ENCODE measurements around the gene CHRNA5.
"Not testable (repeated sequence)": the region's sequence is repeated elsewhere in the genome, so short reads cannot be mapped to it uniquely, and the experiment has no call there.

The CHRNA5 gene

DNA sequence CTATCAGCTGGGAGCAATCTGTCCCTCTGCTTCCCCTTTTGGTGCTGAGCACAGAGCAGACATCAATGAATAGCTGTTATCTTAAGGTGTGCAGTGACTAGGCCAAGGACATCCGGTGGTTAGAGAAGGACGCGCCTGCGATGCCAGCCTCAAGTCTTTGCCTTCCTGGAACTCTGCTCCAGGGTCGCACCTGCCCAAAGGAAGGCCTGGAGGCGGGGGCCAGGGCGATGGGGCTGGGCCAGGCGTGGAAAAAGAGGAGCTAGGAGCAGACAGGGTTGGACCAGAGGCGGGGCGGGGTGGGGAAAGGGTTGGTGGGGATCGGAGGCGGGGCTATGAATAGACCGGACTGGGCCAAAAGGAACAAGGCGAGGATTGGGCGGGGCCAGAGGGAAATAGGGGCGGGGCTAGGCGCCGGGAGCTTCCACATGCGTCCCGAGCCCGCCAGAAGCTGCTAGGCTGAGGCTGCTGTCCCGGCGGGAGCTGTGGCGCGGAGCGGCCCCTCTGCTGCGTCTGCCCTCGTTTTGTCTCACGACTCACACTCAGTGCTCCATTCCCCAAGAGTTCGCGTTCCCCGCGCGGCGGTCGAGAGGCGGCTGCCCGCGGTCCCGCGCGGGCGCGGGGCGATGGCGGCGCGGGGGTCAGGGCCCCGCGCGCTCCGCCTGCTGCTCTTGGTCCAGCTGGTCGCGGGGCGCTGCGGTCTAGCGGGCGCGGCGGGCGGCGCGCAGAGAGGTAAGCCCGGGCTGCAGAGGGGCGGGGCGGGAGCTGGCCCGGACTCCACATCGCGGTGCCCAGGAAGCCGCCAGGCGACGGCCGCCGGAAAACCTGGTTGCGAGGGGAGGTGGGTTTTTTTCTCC lies at the start of gene CHRNA5:
Gene CHRNA5, plus strand, starts transcription at position 424 of the 854 bp plus-strand sequence. Its CDS starts 200 bp downstream, at position 624.
- H3K9ac ChIP-seq (ENCODE audit: low read depth, low read length) = peak within 1 kb of the TSS; percentile 72

DNA sequence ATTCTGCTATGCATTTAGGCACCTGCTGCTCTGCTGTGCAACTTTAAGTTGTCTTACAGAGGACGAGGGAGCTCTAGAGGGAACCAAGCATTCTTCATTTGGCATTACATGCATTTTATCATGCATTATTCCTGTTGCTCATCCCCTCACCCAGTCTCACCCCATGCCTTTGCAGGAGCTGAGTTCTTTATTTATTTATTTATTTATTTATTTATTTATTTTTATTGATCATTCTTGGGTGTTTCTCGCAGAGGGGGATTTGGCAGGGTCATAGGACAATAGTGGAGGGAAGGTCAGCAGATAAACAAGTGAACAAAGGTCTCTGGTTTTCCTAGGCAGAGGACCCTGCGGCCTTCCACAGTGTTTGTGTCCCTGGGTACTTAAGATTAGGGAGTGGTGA lies 45.3 kb upstream of the CHRNA5 start:
- H3K9me3 ChIP-seq (ENCODE audit: control insufficient read depth, insufficient read depth, low read length); H3K36me3 ChIP-seq (ENCODE audit: control insufficient read depth, insufficient read depth, low read length); H3K27ac ChIP-seq (ENCODE audit: low read depth, low read length); H3K4me3 ChIP-seq (ENCODE audit: low read depth, low read length); H3K27me3 ChIP-seq (ENCODE audit: control insufficient read depth, insufficient read depth, low read length); H3K9ac ChIP-seq (ENCODE audit: low read depth, low read length); H3K4me1 ChIP-seq (ENCODE audit: control insufficient read depth, insufficient read depth, low read length): not testable (repeated sequence)

More for the DNA sequence above, at the start of gene CHRNA5:
- Histone ChIP-seq H3K9me3 (ENCODE audit: control insufficient read depth, insufficient read depth, low read length) (no peaks in the 10 kb centered on the region), H3K27me3 (ENCODE audit: control insufficient read depth, insufficient read depth, low read length) (no peaks in the 10 kb centered on the region), H3K4me1 (ENCODE audit: control insufficient read depth, insufficient read depth, low read length) (peaks cover 8% of the 10 kb centered on the region), H3K4me3 (ENCODE audit: low read depth, low read length) (peak within 1 kb of the TSS; percentile 91), H3K36me3 (ENCODE audit: control insufficient read depth, insufficient read depth, low read length) (no peaks in the 10 kb centered on the region), H3K27ac (ENCODE audit: low read depth, low read length) (peak within 1 kb of the TSS; percentile 88)

DNA sequence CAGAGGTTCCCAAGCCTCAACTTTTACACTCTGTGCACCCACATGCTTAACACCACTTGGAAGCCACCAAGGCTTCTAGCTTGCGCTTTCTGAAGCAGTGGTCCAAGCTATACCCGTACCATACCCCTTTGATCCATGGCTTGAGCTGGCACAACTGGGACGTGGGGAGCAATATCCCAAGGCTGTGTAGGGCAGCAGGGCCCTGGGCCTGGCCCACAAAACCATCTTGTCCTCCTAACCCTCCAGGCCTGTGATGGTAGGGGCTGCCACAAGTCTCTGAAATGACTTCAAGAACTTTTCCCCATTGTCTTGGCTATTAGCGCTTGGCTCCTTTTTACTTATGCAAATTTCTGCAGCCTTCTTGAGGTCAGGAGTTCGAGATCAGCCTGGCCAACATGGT lies 41.1 kb upstream of the CHRNA5 start:
- no peaks in the 10 kb centered on the region for H3K27me3 ChIP-seq (ENCODE audit: control insufficient read depth, insufficient read depth, low read length)
- 0 out of 2 replicates have a peak, but pooled peaks cover 7% of the 10 kb centered on the region for H3K9me3 ChIP-seq (ENCODE audit: control insufficient read depth, insufficient read depth, low read length)
- H3K4me3 ChIP-seq (ENCODE audit: low read depth, low read length) = no peak overlapping the region
- H3K27ac ChIP-seq (ENCODE audit: low read depth, low read length) = no peak overlapping the region
- no peaks in the 10 kb centered on the region for H3K4me1 ChIP-seq (ENCODE audit: control insufficient read depth, insufficient read depth, low read length)
- H3K9ac ChIP-seq (ENCODE audit: low read depth, low read length) = no peak overlapping the region
- no peaks in the 10 kb centered on the region for H3K36me3 ChIP-seq (ENCODE audit: control insufficient read depth, insufficient read depth, low read length)

DNA sequence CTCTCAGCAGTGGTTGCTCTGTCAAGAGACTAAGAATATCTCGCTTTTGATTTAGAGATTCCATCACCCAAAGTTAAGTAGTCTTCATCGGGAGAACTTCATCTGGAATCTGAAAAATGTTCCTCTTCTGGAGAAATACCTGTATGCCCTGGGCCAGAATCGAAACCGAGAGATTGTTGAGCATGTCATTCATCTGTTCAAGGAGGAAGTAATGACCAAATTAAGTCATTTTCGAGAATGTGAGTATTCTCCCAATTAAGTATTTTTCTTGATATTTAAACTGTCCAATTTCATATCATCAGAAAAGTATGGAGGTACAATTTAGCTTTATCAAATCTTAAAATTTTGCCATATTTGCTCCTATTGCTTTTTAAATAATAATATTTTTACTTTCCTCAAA lies 38.0 kb upstream of the CHRNA5 start:
- no peaks in the 10 kb centered on the region for H3K36me3 ChIP-seq (ENCODE audit: control insufficient read depth, insufficient read depth, low read length)
- H3K9ac ChIP-seq (ENCODE audit: low read depth, low read length) = no peak overlapping the region
- H3K27me3 ChIP-seq (ENCODE audit: control insufficient read depth, insufficient read depth, low read length) = no peaks in the 10 kb centered on the region
- H3K27ac ChIP-seq (ENCODE audit: low read depth, low read length) = no peak overlapping the region
- no peaks in the 10 kb centered on the region for H3K4me1 ChIP-seq (ENCODE audit: control insufficient read depth, insufficient read depth, low read length)
- 0 out of 2 replicates have a peak, but pooled peaks cover 7% of the 10 kb centered on the region for H3K9me3 ChIP-seq (ENCODE audit: control insufficient read depth, insufficient read depth, low read length)
- no peak overlapping the region for H3K4me3 ChIP-seq (ENCODE audit: low read depth, low read length)

DNA sequence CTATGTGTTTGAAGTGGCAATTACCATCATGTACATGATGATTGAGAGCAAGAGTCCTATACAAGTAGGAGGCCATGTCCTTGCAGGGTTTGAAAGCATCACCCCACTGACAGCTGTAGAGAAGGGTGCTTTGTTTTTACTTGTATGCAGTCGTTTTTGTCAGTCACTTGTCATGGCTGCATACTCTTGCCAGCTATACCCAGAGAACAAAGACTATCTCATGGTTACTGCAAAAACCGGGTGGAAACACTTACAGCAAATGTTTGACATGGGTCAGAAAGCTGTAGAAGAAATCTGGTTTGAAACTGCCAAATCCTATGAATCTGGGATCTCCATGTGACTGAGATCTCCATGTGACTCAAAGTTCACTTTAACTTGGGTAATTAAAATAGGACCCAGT lies 32.0 kb upstream of the CHRNA5 start:
- Histone ChIP-seq H3K4me1 (ENCODE audit: control insufficient read depth, insufficient read depth, low read length) (no peaks in the 10 kb centered on the region), H3K36me3 (ENCODE audit: control insufficient read depth, insufficient read depth, low read length) (no peaks in the 10 kb centered on the region), H3K4me3 (ENCODE audit: low read depth, low read length) (no peak overlapping the region), H3K9ac (ENCODE audit: low read depth, low read length) (no peak overlapping the region), H3K27me3 (ENCODE audit: control insufficient read depth, insufficient read depth, low read length) (no peaks in the 10 kb centered on the region), H3K27ac (ENCODE audit: low read depth, low read length) (no peak overlapping the region), H3K9me3 (ENCODE audit: control insufficient read depth, insufficient read depth, low read length) (no peaks in the 10 kb centered on the region)

DNA sequence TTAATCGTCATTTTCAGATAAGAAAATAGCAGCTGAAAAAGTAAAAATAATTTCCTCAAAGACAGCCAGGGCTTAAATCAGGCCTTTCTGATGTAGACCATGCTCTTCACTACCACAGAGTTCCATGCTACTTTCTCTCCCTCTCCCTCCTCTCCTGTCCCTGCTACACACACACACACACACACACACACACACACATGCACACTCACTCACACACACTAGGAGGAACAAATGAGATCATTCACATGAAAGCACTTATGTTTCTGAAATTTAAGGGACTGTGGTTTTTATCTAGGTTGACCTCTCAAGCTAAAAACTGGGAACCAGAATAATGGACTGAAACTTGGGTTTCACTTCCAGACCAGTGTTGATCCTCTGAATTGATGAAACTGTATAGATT lies 29.2 kb upstream of the CHRNA5 start:
- Histone ChIP-seq H3K4me1 (ENCODE audit: control insufficient read depth, insufficient read depth, low read length) (no peaks in the 10 kb centered on the region), H3K4me3 (ENCODE audit: low read depth, low read length) (no peak overlapping the region), H3K27me3 (ENCODE audit: control insufficient read depth, insufficient read depth, low read length) (no peaks in the 10 kb centered on the region), H3K27ac (ENCODE audit: low read depth, low read length) (no peak overlapping the region), H3K9me3 (ENCODE audit: control insufficient read depth, insufficient read depth, low read length) (no peaks in the 10 kb centered on the region), H3K9ac (ENCODE audit: low read depth, low read length) (no peak overlapping the region), H3K36me3 (ENCODE audit: control insufficient read depth, insufficient read depth, low read length) (no peaks in the 10 kb centered on the region)

DNA sequence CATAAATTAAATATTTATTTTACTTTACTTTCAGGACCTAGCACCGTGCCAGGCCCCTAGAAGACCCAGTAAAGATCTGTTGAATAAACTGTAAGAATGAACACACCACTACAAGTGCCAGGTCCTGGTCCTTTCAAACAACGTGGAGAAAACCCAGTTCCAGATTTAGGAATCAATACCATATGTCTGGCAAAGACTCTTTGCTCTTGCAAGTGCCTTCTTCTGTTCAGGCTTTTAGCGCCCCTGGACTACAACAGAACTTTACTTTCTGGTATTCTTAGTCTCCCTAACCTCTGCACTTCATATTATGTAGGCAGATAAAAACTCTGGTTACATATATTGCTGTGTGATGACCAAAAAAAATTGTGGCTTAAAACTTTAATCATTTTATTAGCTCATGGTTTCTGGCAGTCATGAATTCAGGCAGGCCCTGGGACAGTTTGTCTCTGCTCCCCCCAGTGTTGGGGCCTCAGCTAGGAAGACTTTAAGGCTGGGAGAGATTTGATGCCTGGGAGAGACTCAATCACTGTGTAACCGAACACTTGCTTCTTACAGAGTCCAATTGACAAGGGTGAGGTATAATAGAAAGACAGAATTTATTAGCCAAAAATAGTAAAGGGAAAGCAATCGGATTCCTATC lies 27.9 kb upstream of the CHRNA5 start:
- Histone ChIP-seq H3K9ac (ENCODE audit: low read depth, low read length) (no peak overlapping the region), H3K36me3 (ENCODE audit: control insufficient read depth, insufficient read depth, low read length) (peaks cover 8% of the 10 kb centered on the region), H3K9me3 (ENCODE audit: control insufficient read depth, insufficient read depth, low read length) (no peaks in the 10 kb centered on the region), H3K27me3 (ENCODE audit: control insufficient read depth, insufficient read depth, low read length) (no peaks in the 10 kb centered on the region), H3K4me1 (ENCODE audit: control insufficient read depth, insufficient read depth, low read length) (no peaks in the 10 kb centered on the region), H3K4me3 (ENCODE audit: low read depth, low read length) (no peak overlapping the region), H3K27ac (ENCODE audit: low read depth, low read length) (no peak overlapping the region)

DNA sequence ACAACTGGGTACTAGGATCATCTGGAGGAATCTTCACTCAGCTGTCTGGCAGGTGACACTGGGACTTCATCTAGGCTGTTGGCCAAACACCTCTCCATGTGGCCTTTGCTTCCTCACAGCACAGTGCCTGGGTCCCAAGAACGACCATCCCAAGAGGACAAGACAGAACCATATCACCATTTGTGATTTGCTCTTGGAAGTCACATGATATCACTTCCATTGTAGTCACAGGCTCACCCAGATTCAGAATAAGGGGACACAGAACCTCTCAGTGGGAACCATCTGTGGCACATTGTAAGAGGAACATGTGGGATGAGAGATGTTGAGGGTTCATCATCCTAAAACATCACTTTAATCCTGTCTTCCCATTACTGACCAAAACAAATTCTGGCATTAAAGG lies 27.0 kb upstream of the CHRNA5 start:
- H3K36me3 ChIP-seq (ENCODE audit: control insufficient read depth, insufficient read depth, low read length) = peaks cover 18% of the 10 kb centered on the region
- H3K4me3 ChIP-seq (ENCODE audit: low read depth, low read length) = no peak overlapping the region
- no peak overlapping the region for H3K27ac ChIP-seq (ENCODE audit: low read depth, low read length)
- H3K9me3 ChIP-seq (ENCODE audit: control insufficient read depth, insufficient read depth, low read length) = no peaks in the 10 kb centered on the region
- no peaks in the 10 kb centered on the region for H3K27me3 ChIP-seq (ENCODE audit: control insufficient read depth, insufficient read depth, low read length)
- H3K9ac ChIP-seq (ENCODE audit: low read depth, low read length) = no peak overlapping the region
- H3K4me1 ChIP-seq (ENCODE audit: control insufficient read depth, insufficient read depth, low read length) = no peaks in the 10 kb centered on the region

DNA sequence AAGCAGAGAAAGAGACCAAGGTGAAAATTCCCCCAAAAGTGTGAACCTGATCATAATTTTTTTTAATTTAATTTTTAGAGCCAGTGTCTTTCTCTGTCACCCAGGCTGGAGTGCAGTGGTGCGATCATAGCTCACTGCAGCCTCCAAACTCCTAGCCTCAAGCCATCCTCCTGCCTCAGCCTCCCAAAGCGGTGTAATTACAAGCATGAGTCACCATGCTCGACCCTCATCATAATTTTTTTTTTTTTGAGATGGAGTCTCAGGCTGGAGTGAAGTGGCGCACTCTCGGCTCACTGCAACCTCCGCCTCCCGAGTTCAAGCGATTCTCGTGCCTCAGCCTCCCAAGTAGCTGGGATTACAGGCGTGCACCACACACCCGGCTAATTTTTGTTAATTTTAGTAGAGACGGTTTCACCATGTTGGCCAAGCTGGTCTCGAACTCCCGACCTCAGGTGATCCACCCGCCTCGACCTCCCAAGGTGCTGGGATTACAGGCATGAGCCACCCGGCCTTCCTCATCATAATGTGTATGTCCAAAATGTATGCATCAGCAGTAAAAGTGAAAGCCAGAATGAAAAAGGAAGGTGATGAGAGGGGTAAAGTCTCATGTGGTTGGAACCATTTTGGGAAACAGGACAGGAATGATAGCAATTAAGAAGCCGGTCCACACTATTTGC lies 25.7 kb upstream of the CHRNA5 start:
- H3K4me1 ChIP-seq (ENCODE audit: control insufficient read depth, insufficient read depth, low read length); H3K27me3 ChIP-seq (ENCODE audit: control insufficient read depth, insufficient read depth, low read length); H3K9me3 ChIP-seq (ENCODE audit: control insufficient read depth, insufficient read depth, low read length): not testable (repeated sequence)
- peak overlapping the region; percentile 96 for H3K4me3 ChIP-seq (ENCODE audit: low read depth, low read length)
- H3K9ac ChIP-seq (ENCODE audit: low read depth, low read length) = peak overlapping the region; percentile 94
- peak overlapping the region; percentile 97 for H3K27ac ChIP-seq (ENCODE audit: low read depth, low read length)
- peaks cover 29% of the 10 kb centered on the region for H3K36me3 ChIP-seq (ENCODE audit: control insufficient read depth, insufficient read depth, low read length)

DNA sequence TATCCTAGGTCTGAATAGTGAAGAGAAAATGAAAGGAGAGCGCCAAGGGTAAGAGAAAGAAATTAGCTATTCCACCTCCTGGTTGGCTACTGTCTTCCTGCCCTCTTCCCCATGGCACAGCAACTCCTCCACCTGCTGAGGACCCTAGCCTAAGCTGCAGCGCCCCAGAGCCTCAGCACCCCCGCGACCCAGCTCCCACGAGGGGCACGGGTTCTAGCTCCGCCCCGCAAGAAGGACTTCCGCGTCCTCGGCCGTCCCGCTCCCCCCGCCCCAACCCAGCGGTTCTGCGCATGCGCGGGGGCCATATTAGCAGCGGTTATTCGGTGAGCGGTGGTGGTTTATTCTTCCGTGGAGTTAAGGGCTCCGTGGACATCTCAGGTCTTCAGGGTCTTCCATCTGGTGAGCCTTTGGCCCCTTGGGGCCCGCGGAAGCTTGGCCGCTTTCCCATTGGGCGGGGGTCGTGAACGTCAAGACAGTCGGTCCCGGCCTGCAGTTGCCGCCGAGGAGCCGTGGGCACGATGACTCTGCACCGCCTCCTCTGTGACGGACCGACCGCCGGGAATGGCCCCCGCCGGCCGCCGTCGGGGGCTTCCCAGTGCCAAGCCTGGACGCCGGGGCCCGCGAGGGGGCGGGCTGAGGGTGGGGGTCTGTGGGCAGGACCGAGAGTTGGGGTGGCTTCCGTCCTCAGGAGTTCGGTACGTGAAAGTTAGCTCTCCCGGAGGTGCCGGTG lies 25.0 kb upstream of the CHRNA5 start, which contains the start of gene PSMA4:
Gene PSMA4, plus strand, starts transcription at position 304 of the 730 bp plus-strand sequence. CDS start 1,484 bp downstream, outside the sequence.
- peak within 1 kb of the TSS; percentile 97 for H3K27ac ChIP-seq (ENCODE audit: low read depth, low read length)
- no peaks in the 10 kb centered on the region for H3K27me3 ChIP-seq (ENCODE audit: control insufficient read depth, insufficient read depth, low read length)
- H3K4me3 ChIP-seq (ENCODE audit: low read depth, low read length) = peak within 1 kb of the TSS; percentile 96
- no peaks in the 10 kb centered on the region for H3K9me3 ChIP-seq (ENCODE audit: control insufficient read depth, insufficient read depth, low read length)
- no peaks in the 10 kb centered on the region for H3K4me1 ChIP-seq (ENCODE audit: control insufficient read depth, insufficient read depth, low read length)
- H3K9ac ChIP-seq (ENCODE audit: low read depth, low read length) = peak within 1 kb of the TSS; percentile 94
- H3K36me3 ChIP-seq (ENCODE audit: control insufficient read depth, insufficient read depth, low read length) = peaks cover 36% of the 10 kb centered on the region
